Islet precursor cell (in vitro differentiated cells): ENCODE data around the gene NFYA.
A peak's percentile ranks its signal among the peaks of the same experiment; 100 is the strongest.

ENCODE experiments used
- DNase-seq: peaks from one replicate; pipeline ENCODE4 v3.0.0-alpha.2; 2018

NFYA gene

DNA sequence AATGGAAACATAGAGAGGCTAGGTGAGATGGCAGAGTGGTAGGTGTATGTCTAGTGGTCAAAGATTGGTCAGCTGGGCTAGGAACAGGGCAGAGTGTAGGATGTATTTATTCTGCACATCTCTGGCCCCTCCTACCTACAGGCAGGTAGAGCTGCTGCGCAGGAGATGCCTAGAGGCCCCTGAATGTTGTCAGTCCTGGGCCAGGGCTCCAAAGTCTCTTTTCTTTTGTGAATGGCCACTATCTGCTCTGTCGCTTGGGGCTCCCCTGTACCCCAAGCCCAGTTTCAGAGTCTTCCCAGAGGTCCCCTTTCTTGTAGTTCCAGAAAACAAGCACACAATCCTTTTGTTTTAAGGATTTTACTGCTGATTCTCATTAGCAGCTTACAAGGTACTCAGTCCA is 25.5 kb upstream of the NFYA start:
- DNase-seq, result peak; percentile 21

GRCh38 chr6:41047745-41048732 is 24.7 kb upstream of the NFYA start:
- no peak for DNase-seq

- DNase-seq, result peak; percentile 88
Observed at GRCh38 chr6:41049521-41049920, 23.3 kb upstream of the NFYA start.

DNA sequence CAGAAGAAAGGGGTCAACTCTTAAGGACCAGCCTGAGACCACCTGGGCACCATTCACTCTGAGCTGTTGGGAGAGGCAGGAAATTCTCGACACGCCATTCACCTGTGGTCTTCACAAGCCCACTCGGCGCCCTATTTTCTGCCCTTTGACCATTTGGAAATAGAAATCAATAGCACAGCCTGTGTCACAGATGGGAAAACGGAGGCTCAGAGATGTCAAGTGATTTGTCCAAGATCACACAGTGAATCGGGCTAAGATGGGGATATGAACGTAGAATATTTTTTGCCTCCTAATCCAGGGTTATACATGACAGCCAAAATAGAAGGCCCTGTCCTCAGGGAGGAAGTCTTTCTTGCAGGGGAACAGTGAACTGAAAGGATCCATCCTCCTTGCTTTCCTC is 22.8 kb upstream of the NFYA start:
- peak; percentile 48 for DNase-seq

DNA sequence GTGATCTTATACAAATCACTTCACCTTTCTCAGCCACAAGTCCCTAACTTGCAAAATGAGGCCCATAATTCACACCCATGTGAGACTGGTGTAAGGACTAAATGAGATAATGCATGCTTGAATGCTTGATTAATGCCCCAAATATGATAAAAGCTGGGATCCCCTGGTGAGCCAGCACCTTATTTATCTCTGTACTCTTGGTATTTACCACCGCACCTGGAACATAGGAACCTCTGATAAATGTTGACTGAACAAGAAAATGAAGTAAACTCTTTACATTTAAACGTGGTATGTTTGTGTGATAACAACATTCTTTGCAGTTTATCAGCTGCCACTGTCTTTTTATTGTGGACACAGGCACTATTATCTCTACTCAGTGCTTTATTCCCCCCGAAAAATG is 22.2 kb upstream of the NFYA start:
- DNase-seq, result no peak

DNA sequence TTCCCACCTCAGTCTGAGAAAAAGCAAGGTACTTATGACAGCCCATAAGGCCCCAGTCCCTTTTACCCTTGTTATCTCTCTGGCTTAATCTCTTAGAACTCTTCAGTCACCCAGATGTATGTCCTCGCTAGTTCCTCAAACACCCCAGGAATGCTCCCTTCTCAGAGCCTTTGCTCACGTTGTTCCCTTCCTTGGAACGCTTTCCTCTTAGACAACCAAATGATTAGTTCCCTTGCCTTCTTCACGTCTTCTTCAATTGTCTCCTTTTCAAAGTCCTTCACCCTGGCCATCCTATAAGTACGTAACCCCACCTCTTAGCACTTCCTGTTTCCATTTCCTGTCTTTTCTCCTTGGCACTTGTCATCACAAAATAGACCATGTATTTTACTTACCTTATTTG is 20.9 kb upstream of the NFYA start:
- no peak for DNase-seq

DNA sequence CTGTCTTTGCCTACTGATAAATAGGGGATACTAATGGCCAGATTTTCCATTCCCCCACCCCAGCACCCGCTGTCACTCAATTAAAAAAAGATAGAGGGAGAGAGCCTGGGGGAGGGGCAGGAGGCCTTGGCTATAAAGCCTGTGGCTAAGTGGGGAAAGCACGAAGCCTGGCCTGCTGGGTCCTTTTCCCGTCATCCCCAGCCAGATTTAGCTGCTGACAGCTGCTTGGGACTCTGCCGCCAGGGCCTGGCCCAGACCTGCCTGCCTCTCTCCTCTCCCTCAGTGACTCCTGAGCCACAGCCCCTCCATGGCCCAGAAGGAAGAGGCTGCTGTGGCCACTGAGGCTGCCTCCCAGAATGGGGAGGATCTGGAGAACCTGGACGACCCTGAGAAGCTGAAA is 19.7 kb upstream of the NFYA start, which contains the start of gene APOBEC2:
TSS of gene APOBEC2 (plus strand) at position 162 of the 400 bp plus-strand sequence. CDS start at position 308, 146 bp downstream.
- peak; percentile 54 for DNase-seq

DNA sequence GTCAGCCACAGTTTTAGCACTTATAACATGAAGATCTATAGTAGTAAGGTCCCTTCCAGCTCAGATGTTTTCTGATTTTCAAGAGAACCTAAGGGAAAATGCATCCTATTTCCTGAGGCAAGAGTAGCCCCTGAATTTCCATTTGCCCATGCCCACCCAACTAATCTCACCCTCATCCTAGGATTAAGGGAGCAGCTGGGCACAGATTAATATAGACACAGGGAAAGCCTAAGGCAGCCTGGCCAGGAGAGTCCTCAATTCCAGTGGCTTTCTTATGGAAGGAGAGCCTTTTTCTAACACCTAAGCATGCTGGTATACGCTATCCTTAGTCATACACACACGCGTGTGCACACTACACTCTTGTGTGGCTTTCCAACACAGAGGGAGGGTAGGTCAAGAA is 18.3 kb upstream of the NFYA start:
- peak; percentile 29 for DNase-seq

DNA sequence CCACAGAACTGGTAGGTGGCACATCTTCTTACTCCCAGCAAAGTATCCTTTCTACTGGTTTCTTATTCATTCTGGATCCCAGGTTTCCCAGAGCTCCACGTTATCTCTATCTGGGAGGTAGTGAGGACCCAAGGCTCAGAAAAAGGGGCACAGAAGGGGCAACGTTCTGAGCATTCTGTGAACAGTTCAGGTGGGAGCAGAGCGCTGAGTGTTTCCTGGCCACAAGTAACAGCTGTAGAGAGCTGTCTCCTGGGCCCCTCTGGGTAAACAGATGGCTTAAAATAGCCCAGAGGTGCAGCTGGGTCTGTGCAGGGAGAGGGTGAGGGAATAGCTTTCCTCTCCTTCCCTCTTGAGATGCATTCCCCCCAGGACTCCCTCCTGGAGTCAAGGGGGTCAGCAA is 17.6 kb upstream of the NFYA start:
- DNase-seq, result no peak

- DNase-seq, result peak; percentile 40
Observed at GRCh38 chr6:41056768-41057490, 15.8 kb upstream of the NFYA start.

GRCh38 chr6:41058783-41059181 is 14.0 kb upstream of the NFYA start:
- DNase-seq, result peak; percentile 27

DNA sequence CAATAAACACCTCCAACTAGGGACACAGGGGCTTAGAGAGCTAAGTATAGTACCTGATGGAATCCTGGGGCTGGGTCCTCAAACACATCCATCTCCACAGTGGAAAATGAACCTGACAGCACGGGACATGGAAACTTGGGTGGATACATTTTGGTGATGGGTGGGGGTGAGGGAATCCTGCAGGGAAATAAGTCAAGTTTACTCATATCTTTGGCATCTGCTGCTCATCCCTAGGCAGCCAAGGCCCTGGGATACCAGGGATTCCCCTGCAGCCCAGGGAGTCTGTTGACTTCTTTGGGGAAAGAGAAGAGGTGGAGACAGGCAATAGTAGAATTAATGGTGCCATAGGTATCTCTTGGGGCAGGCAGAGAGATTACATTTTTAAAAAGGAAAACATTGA is 13.2 kb upstream of the NFYA start:
- peak; percentile 79 for DNase-seq

DNA sequence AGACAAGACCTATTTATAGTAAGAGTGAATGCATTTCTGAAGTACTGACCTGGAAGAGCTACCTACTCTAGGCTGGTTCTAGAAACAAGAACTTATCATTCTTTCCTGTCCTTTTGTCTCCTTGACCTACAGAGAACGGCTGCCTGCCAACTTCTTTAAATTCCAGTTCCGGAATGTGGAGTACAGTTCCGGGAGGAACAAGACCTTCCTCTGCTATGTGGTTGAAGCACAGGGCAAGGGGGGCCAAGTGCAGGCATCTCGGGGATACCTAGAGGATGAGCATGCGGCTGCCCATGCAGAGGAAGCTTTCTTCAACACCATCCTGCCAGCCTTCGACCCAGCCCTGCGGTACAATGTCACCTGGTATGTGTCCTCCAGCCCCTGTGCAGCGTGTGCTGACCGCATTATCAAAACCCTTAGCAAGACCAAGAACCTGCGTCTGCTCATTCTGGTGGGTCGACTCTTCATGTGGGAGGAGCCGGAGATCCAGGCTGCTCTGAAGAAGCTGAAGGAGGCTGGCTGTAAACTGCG is 11.5 kb upstream of the NFYA start:
- DNase-seq, result no peak

- no peak for DNase-seq
Observed at GRCh38 chr6:41062056-41062455, 10.7 kb upstream of the NFYA start.

- DNase-seq, result peak; percentile 32
Observed at GRCh38 chr6:41063884-41064285, 8.9 kb upstream of the NFYA start.

- no peak for DNase-seq
Observed at GRCh38 chr6:41064841-41065240, 7.9 kb upstream of the NFYA start.

- no peak for DNase-seq
Observed at GRCh38 chr6:41065550-41066026, 7.2 kb upstream of the NFYA start.

GRCh38 chr6:41066867-41067304 is 5.9 kb upstream of the NFYA start:
- DNase-seq, result peak; percentile 74

GRCh38 chr6:41071501-41071922 is 1.3 kb upstream of the NFYA start:
- no peak for DNase-seq

GRCh38 chr6:41071923-41072835 is 595 bp upstream of the NFYA start, which contains the start of gene OARD1:
Gene OARD1 (minus strand): TSS chr6:41072356. CDS start chr6:41071634, 722 bp downstream.
- peak; percentile 100 for DNase-seq

DNA sequence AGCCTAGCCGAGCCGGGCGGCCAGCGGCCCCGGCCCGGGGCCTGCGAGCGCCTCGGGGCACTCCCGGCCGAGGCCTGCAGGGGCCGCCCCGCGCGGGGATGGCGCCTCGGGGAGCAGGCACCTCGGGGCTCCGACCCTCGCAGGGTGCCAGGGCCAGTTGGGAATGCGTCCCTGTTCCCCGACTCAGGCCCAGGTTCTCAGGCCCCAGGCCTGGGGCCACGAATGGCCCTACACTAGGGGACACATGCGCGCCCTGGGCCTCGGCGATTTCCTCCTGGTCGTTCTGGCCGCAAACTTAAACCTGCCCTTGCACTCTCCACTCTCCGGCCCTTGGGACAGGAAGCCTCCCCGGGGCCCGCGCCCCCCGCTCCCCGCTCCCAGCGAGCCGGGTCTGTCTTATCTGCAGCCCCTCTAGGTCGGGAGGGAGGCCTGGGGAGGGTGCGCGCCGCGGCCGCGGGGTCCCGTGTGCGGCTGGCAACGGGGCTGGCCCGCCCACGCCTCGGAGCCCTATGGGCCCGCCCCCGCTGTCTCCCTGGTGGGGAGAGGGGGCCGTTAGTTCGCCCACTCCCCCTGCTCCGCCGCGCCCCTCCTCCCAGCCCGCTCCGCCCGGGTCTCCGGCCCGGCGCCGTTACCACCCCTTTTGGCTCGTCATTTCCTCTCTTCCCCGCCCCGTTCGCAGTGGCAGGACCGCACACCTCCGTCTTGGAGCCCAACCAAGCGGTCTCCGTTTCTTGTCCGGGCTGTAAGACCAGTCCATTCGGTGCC is 611 bp downstream of the NFYA start:
- peak; percentile 95 for DNase-seq
